HEK293 (cell line): ENCODE measurements around the gene PUM1.

ENCODE experiments used
- ATF2 ChIP-seq: fragments of 450-650 bp; formaldehyde crosslinking; IDR thresholded peaks from 2 replicates; pipeline ENCODE4 v1.5.1; 2016; ENCODE audit warnings: missing biosample characterization, missing genetic modification characterization, low read depth
- EGR2 ChIP-seq: fragments of 450-650 bp; formaldehyde crosslinking; IDR thresholded peaks from 2 replicates; pipeline ENCODE4 v1.5.1; 2016; ENCODE audit warnings: low read depth, missing biosample characterization, missing genetic modification characterization
- GLIS1 ChIP-seq: fragments of 450-650 bp; formaldehyde crosslinking; IDR thresholded peaks from 2 replicates; pipeline ENCODE4 v1.5.1; 2016; ENCODE audit warnings: missing biosample characterization, missing genetic modification characterization
- PRDM10 ChIP-seq: fragments of 450-650 bp; formaldehyde crosslinking; IDR thresholded peaks from 2 replicates; pipeline ENCODE4 v1.5.1; 2016; ENCODE audit warnings: missing biosample characterization, missing genetic modification characterization
- PRDM2 ChIP-seq: fragments of 450-650 bp; formaldehyde crosslinking; IDR thresholded peaks from 2 replicates; pipeline ENCODE4 v1.5.1; 2016; ENCODE audit warnings: missing biosample characterization, missing genetic modification characterization, borderline replicate concordance
- SCRT2 ChIP-seq: fragments of 450-650 bp; formaldehyde crosslinking; IDR thresholded peaks from 2 replicates; pipeline ENCODE4 v1.5.1; 2016; ENCODE audit warnings: missing biosample characterization, missing genetic modification characterization
- SP7 ChIP-seq: fragments of 450-650 bp; formaldehyde crosslinking; IDR thresholded peaks from 2 replicates; pipeline ENCODE4 v1.5.1; 2016; ENCODE audit warnings: missing biosample characterization, missing genetic modification characterization
- ZBTB10 ChIP-seq: fragments of 450-650 bp; formaldehyde crosslinking; IDR thresholded peaks from 2 replicates; pipeline ENCODE4 v1.5.1; 2016; ENCODE audit warnings: missing biosample characterization, missing genetic modification characterization
- ZBTB20 ChIP-seq: fragments of 450-650 bp; formaldehyde crosslinking; IDR thresholded peaks from 2 replicates; pipeline ENCODE4 v1.5.1; 2016; ENCODE audit warnings: missing biosample characterization, missing genetic modification characterization
- ZBTB21 ChIP-seq: fragments of 450-650 bp; formaldehyde crosslinking; IDR thresholded peaks from 2 replicates; pipeline ENCODE4 v1.5.1; 2017; ENCODE audit warnings: missing biosample characterization, missing genetic modification characterization
- ZBTB8A ChIP-seq: fragments of 450-650 bp; formaldehyde crosslinking; IDR thresholded peaks from 2 replicates; pipeline ENCODE4 v1.5.1; 2016; ENCODE audit warnings: missing biosample characterization, missing genetic modification characterization
- ZEB2 ChIP-seq: fragments of 450-650 bp; formaldehyde crosslinking; IDR thresholded peaks from 2 replicates; pipeline ENCODE4 v1.5.1; 2016; ENCODE audit warnings: missing biosample characterization, missing genetic modification characterization
- ZFP37 ChIP-seq: fragments of 450-650 bp; formaldehyde crosslinking; IDR thresholded peaks from 2 replicates; pipeline ENCODE4 v1.5.1; 2016; ENCODE audit warnings: missing biosample characterization, missing genetic modification characterization
- ZIC2 ChIP-seq: fragments of 450-650 bp; formaldehyde crosslinking; IDR thresholded peaks from 2 replicates; pipeline ENCODE4 v1.5.1; 2016; ENCODE audit warnings: missing biosample characterization, missing genetic modification characterization
- ZNF121 ChIP-seq: fragments of 450-650 bp; formaldehyde crosslinking; IDR thresholded peaks from 2 replicates; pipeline ENCODE4 v1.5.1; 2016; ENCODE audit warnings: missing biosample characterization, missing genetic modification characterization
- ZNF211 ChIP-seq: fragments of 450-650 bp; formaldehyde crosslinking; IDR thresholded peaks from 2 replicates; pipeline ENCODE4 v1.5.1; 2016; ENCODE audit warnings: low read depth, missing biosample characterization, missing genetic modification characterization
- ZNF223 ChIP-seq: fragments of 450-650 bp; formaldehyde crosslinking; IDR thresholded peaks from 2 replicates; pipeline ENCODE4 v1.5.1; 2016; ENCODE audit warnings: missing biosample characterization, missing genetic modification characterization
- ZNF777 ChIP-seq: fragments of 450-650 bp; formaldehyde crosslinking; IDR thresholded peaks from 2 replicates; pipeline ENCODE4 v1.5.1; 2017; ENCODE audit warnings: missing biosample characterization, missing genetic modification characterization, borderline replicate concordance

Gene PUM1

GRCh38 chr1:30895944-30896660 is 169.4 kb downstream of the PUM1 start (continued):
- TF ChIP-seq ZNF211, result no peak
- peak; percentile 57; the same call in 1 of the 2 replicates for TF ChIP-seq ZBTB10
- peak; percentile 71 for TF ChIP-seq GLIS1 (tag by site-specific recombination)
- 0 out of 2 replicates have a peak, but pooled peaks have one; percentile 4 for TF ChIP-seq ZBTB8A (tag by site-specific recombination)
- peak; percentile 96 for TF ChIP-seq PRDM10 (tag by site-specific recombination)
- no peak for TF ChIP-seq ZNF777 (tag by site-specific recombination)
- no peak for TF ChIP-seq PRDM2 (tag by site-specific recombination)
- TF ChIP-seq EGR2 (tag by site-specific recombination), result peak; percentile 91
- peak; percentile 77 for TF ChIP-seq SCRT2 (tag by site-specific recombination)
- TF ChIP-seq ATF2 (tag by site-specific recombination), result peak; percentile 94
- peak; percentile 96 for TF ChIP-seq ZNF223
- peak; percentile 56 for TF ChIP-seq SP7 (tag by site-specific recombination)
- TF ChIP-seq ZFP37 (tag by site-specific recombination), result no peak
- peak; percentile 72; the same call in 1 of the 2 replicates for TF ChIP-seq ZEB2 (tag by site-specific recombination)
- no peak for TF ChIP-seq ZNF121 (tag by site-specific recombination)
- peak; percentile 84 for TF ChIP-seq ZIC2 (tag by site-specific recombination)
- TF ChIP-seq ZBTB21 (tag by site-specific recombination), result peak; percentile 53; the same call in 1 of the 2 replicates
- peak; percentile 8; the same call in 1 of the 2 replicates for TF ChIP-seq ZBTB20 (tag by site-specific recombination)
- TF ChIP-seq, all 188 proteins: peak for 29
